Chondrocyte (in vitro differentiated cells): ENCODE data around the gene SLC34A3. TPM values are rescaled to one million over a fixed set of nuclear protein-coding genes. Genes with fewer than 3 reads are reported as not detected.

Experiments
- DNase-seq: peaks from one replicate; pipeline ENCODE4 v3.0.0; 2021; ENCODE audit warnings: mixed read lengths, low spot score
- H3K27ac Mint-ChIP-seq: one replicate; pipeline ENCODE4 v1.8.0; 2021; ENCODE audit warnings: mild to moderate bottlenecking, moderate library complexity, mixed read lengths; ENCODE audit not compliant: unreplicated experiment
- H3K27me3 Mint-ChIP-seq: 2 replicates; pipeline ENCODE4 v1.8.0; 2021; ENCODE audit warnings: low read depth, mixed read lengths
- H3K36me3 Mint-ChIP-seq: 2 replicates; pipeline ENCODE4 v1.8.0; 2021; ENCODE audit warnings: low read depth, mixed read lengths
- H3K4me1 Mint-ChIP-seq: 2 replicates; pipeline ENCODE4 v1.8.0; 2021; ENCODE audit warnings: low read depth, mild to moderate bottlenecking, mixed read lengths
- H3K4me3 Mint-ChIP-seq: one replicate; pipeline ENCODE4 v1.8.0; 2021; ENCODE audit warnings: mild to moderate bottlenecking, moderate library complexity, mixed read lengths; ENCODE audit not compliant: unreplicated experiment
- H3K9me3 Mint-ChIP-seq: 2 replicates; pipeline ENCODE4 v1.8.0; 2021; ENCODE audit warnings: low read depth, mixed read lengths
- total RNA-seq: library from RNA; stranded (reverse); gene quantifications from 3 replicates; pipeline ENCODE4 v1.2.1, GENCODE V29; 2021
- TF ChIP-seq, protein P1 (sequence below): fragments of 200-600 bp; sonication (generic); IDR thresholded peaks from 2 replicates; pipeline ENCODE4 v1.5.0; 2021; ENCODE audit warnings: antibody characterized with exemption, mild to moderate bottlenecking, moderate library complexity

SLC34A3 gene
- total RNA-seq, 1 donor from 2014 or later: not detected

- DNase-seq: no peak
Observed at GRCh38 chr9:137189297-137190295, 41.1 kb upstream of the SLC34A3 start.

GRCh38 chr9:137190315-137190856 is 40.3 kb upstream of the SLC34A3 start:
- Mint-ChIP-seq H3K36me3 (peaks cover 4% of the 10 kb centered on the region), H3K27ac (peak overlapping the region; percentile 49), H3K4me1 (peaks cover 40% of the 10 kb centered on the region), H3K27me3 (no peaks in the 10 kb centered on the region), H3K4me3 (peak overlapping the region; percentile 94), H3K9me3 (no peaks in the 10 kb centered on the region)
- TF ChIP-seq, protein P1, sequence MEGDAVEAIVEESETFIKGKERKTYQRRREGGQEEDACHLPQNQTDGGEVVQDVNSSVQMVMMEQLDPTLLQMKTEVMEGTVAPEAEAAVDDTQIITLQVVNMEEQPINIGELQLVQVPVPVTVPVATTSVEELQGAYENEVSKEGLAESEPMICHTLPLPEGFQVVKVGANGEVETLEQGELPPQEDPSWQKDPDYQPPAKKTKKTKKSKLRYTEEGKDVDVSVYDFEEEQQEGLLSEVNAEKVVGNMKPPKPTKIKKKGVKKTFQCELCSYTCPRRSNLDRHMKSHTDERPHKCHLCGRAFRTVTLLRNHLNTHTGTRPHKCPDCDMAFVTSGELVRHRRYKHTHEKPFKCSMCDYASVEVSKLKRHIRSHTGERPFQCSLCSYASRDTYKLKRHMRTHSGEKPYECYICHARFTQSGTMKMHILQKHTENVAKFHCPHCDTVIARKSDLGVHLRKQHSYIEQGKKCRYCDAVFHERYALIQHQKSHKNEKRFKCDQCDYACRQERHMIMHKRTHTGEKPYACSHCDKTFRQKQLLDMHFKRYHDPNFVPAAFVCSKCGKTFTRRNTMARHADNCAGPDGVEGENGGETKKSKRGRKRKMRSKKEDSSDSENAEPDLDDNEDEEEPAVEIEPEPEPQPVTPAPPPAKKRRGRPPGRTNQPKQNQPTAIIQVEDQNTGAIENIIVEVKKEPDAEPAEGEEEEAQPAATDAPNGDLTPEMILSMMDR: no peak
- DNase-seq: no peak

More at GRCh38 chr9:137189297-137190295, 41.1 kb upstream of the SLC34A3 start:
- Mint-ChIP-seq H3K27me3 (no peaks in the 10 kb centered on the region), H3K4me1 (peaks cover 36% of the 10 kb centered on the region), H3K36me3 (peaks cover 4% of the 10 kb centered on the region), H3K4me3 (peak overlapping the region; percentile 94), H3K27ac (peak overlapping the region; percentile 96), H3K9me3 (no peaks in the 10 kb centered on the region)
- TF ChIP-seq, protein P1: no peak

DNA sequence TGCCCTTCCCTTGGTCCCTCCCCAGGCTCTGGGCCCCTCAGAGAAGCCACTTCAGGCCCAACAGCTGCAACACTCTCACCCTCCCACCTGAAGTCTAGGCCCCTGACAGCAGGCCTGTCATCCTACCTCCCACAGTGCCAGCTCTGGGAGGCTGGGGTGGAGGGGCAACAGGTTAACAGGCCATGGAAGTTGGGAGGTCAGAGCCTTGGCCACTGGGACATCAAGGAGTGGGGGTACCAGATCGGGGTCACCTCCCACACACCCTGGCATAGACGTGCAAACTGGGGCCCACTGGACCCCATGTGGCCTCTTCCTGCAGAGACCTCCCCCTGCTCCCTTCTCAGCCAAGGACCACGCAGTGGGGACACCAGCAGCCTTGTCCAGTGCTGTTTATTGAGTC is 39.5 kb upstream of the SLC34A3 start:
- peaks cover 3% of the 10 kb centered on the region for H3K36me3 Mint-ChIP-seq
- no peaks in the 10 kb centered on the region for H3K27me3 Mint-ChIP-seq
- no peaks in the 10 kb centered on the region for H3K9me3 Mint-ChIP-seq
- H3K4me3 Mint-ChIP-seq: peak overlapping the region; percentile 57
- TF ChIP-seq, protein P1: no peak
- peaks cover 39% of the 10 kb centered on the region for H3K4me1 Mint-ChIP-seq
- DNase-seq: no peak
- peak overlapping the region; percentile 49 for H3K27ac Mint-ChIP-seq

DNA sequence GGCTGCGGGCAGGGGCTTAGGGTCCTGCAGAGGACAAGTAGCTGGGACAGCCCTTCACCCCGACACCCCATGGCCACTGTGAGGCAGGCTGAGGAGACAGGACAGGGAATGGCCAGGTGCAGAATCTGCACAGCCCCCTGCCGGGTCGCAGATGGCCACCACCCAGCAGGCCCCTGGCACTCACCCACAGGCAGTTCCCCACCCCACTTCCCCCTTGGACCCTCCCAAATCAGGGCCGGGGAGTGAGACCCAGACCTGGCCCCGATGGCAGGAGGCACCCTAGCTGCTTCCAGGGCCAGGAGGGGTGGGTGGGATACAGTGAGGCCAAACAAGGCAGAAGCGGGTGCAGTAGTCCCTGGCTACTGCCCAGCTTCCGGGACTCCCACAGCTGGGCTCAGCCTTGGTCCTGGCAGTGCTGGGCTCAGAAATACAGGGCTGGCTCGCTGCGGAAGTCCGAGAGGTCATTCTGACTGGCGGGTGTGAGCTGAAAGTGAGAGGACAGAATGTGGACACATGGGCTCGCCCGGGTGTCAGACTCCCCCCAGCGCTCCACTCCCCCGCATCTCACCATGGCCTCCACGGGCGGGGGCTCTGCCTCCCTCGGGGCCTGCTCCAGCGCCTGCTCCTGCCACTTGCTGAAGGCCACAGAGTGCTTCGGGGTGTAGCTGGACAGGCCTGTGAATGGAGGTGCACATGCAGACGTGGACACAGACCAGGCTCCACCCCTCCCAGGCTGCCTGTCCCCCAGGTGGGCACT is 38.8 kb upstream of the SLC34A3 start:
- TF ChIP-seq, protein P1: no peak
- no peaks in the 10 kb centered on the region for H3K27me3 Mint-ChIP-seq
- no peak overlapping the region for H3K27ac Mint-ChIP-seq
- H3K36me3 Mint-ChIP-seq: peaks cover 3% of the 10 kb centered on the region
- no peaks in the 10 kb centered on the region for H3K9me3 Mint-ChIP-seq
- no peak overlapping the region for H3K4me3 Mint-ChIP-seq
- DNase-seq: no peak
- H3K4me1 Mint-ChIP-seq: peaks cover 35% of the 10 kb centered on the region

DNA sequence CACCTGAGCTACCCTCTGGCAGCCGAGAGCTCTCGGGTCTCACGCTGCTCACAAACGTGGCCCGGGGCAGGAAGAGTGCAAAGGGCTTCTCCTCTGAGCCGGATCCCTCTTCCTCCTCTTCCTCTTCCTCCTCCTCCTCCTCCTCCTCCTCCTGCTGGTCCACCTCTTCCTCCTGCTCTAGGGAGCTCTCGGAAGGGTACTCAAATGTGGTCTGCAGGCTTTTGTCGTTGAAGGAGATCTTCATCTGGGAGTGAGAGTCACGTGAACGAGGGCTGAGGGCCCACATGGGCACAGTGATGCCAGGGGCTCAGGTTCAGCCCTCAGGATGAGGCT is 38.3 kb upstream of the SLC34A3 start:
- no peak overlapping the region for H3K27ac Mint-ChIP-seq
- H3K36me3 Mint-ChIP-seq: peaks cover 3% of the 10 kb centered on the region
- TF ChIP-seq, protein P1: no peak
- no peaks in the 10 kb centered on the region for H3K27me3 Mint-ChIP-seq
- H3K9me3 Mint-ChIP-seq: no peaks in the 10 kb centered on the region
- H3K4me1 Mint-ChIP-seq: peaks cover 34% of the 10 kb centered on the region
- no peak for DNase-seq
- no peak overlapping the region for H3K4me3 Mint-ChIP-seq
